GM12892 (cell line): Measurements from ENCODE around the gene MRPL24.
A peak's percentile ranks its signal among the peaks of the same experiment; 100 is the strongest.

Source experiments
- DNase-seq: peaks from one replicate; pipeline ENCODE4 v3.0.0; 2011; ENCODE audit not compliant: insufficient read length
- FAIRE-seq: peaks from 2 replicates; lab custom pipeline; 2011; peaks lifted over from hg19 to GRCh38; lab: Jason Lieb, UNC
- POLR2A ChIP-seq: IDR thresholded peaks from 2 replicates; pipeline ENCODE4 v1.6.1; 2011; ENCODE audit warnings: low read depth, low read length, control low read depth
- POLR2AphosphoS5 ChIP-seq: IDR thresholded peaks from 2 replicates; pipeline ENCODE4 v1.6.1; 2011; ENCODE audit warnings: low read depth, low read length, control low read depth
- TAF1 ChIP-seq: IDR thresholded peaks from 2 replicates; pipeline ENCODE4 v1.6.1; 2011; ENCODE audit warnings: low read depth, mild to moderate bottlenecking, control low read depth, low read length, borderline replicate concordance

Gene MRPL24

GRCh38 chr1:156721131-156721530 lies 19.8 kb downstream of the MRPL24 start:
- DNase-seq (no peak), FAIRE-seq (no peak)
- peak; percentile 56 for TF ChIP-seq POLR2A
- TF ChIP-seq POLR2AphosphoS5, result peak; percentile 69
- TF ChIP-seq TAF1, result no peak

- DNase-seq (no peak), FAIRE-seq (no peak)
- TF ChIP-seq POLR2A (no peak), TAF1 (no peak), POLR2AphosphoS5 (no peak)
Measured at GRCh38 chr1:156717351-156717750, 23.5 kb downstream of the MRPL24 start.

- no peak for FAIRE-seq
- TF ChIP-seq POLR2A, result no peak
- TF ChIP-seq POLR2AphosphoS5, result no peak
- no peak for TF ChIP-seq TAF1
- DNase-seq, result no peak
Measured at GRCh38 chr1:156714830-156715229, 26.1 kb downstream of the MRPL24 start.

GRCh38 chr1:156712626-156713025 lies 28.3 kb downstream of the MRPL24 start:
- FAIRE-seq (no peak), DNase-seq (no peak)
- TF ChIP-seq TAF1, result no peak
- TF ChIP-seq POLR2A, result no peak
- TF ChIP-seq POLR2AphosphoS5, result no peak

- FAIRE-seq (no peak), DNase-seq (no peak)
- TF ChIP-seq POLR2A (no peak), TAF1 (no peak), POLR2AphosphoS5 (no peak)
Measured at GRCh38 chr1:156711011-156711817, 29.7 kb downstream of the MRPL24 start.

- no peak for TF ChIP-seq POLR2A
- no peak for TF ChIP-seq TAF1
- TF ChIP-seq POLR2AphosphoS5, result no peak
- no peak for DNase-seq
- FAIRE-seq, result no peak
Measured at GRCh38 chr1:156709757-156710489, 31.0 kb downstream of the MRPL24 start.

GRCh38 chr1:156709031-156709430 lies 31.9 kb downstream of the MRPL24 start:
- FAIRE-seq, result no peak

GRCh38 chr1:156708218-156708661 lies 32.6 kb downstream of the MRPL24 start:
- FAIRE-seq, result no peak
- TF ChIP-seq TAF1, result no peak
- no peak for TF ChIP-seq POLR2A
- no peak for TF ChIP-seq POLR2AphosphoS5
- no peak for DNase-seq

More at GRCh38 chr1:156709031-156709430, 31.9 kb downstream of the MRPL24 start:
- TF ChIP-seq TAF1 (no peak), POLR2A (no peak)
- DNase-seq, result no peak

- no peak for DNase-seq
- no peak for FAIRE-seq
- no peak for TF ChIP-seq TAF1
- no peak for TF ChIP-seq POLR2AphosphoS5
- no peak for TF ChIP-seq POLR2A
Measured at GRCh38 chr1:156707417-156708217, 33.3 kb downstream of the MRPL24 start.

- FAIRE-seq (no peak), DNase-seq (no peak)
- TF ChIP-seq TAF1 (no peak), POLR2AphosphoS5 (no peak), POLR2A (no peak)
Measured at GRCh38 chr1:156706657-156707416, 34.1 kb downstream of the MRPL24 start.
